ENCODE results near the gene NDST3.

NDST3 gene

DNA sequence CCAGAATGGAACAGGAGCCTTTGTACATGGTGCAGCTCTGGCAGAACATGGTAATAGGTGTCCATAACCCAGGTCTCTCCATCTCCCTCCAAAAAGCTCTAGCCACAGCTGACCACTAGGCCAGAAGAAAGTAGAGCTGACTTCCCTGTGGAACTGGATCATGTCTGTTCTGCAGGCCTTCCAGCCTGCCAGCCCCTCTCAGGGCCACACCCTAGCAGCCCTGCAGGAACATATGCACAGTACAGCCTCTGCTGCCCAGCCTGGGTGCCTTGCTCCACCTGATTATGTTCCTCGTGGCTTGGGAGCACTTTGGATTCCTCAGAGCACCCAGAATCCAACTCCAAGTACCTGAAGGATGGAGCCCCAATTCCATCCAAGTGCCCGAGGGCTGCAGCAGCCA lies 12.0 kb downstream of the NDST3 start:
- DNase-seq (ENCODE audit: low spot score): no peak
- H2BK5ac ChIP-seq (ENCODE audit: low read length): no peak overlapping the region
- H2AFZ ChIP-seq (ENCODE audit: low read length): no peak overlapping the region
- no peak overlapping the region for H3K4me2 ChIP-seq (ENCODE audit: insufficient read depth, low read length, poor library complexity, severe bottlenecking)
- peaks cover 0 to 6% of the 10 kb centered on the region in 2 donors for H3K9me3 ChIP-seq (replicated peaks in 1 of 2; ENCODE audit: control insufficient read depth in 2 of 2, insufficient read depth in 1 of 2, low read depth in 1 of 2, low read length in 2 of 2)
- H2BK120ac ChIP-seq (ENCODE audit: low read depth, low read length): no peak overlapping the region
- WGBS, 2 donors (ENCODE audit: extremely low coverage in 2 of 2, insufficient read length in 2 of 2, insufficient replicate concordance in 1 of 2): no CpG with 5 or more reads among the region's 2 CpGs
- no peak overlapping the region for H4K91ac ChIP-seq (ENCODE audit: low read depth, low read length, poor library complexity)
- H2BK15ac ChIP-seq (ENCODE audit: low read length): no peak overlapping the region
- no peak overlapping the region for H4K8ac ChIP-seq (ENCODE audit: low read depth, low read length)
- H3K4me3 ChIP-seq (ENCODE audit: low read length in 2 of 2): no peak overlapping the region
- H3K36me3 ChIP-seq (replicated peaks in 1 of 2; ENCODE audit: control insufficient read depth in 2 of 2, insufficient read depth in 2 of 2, low read length in 2 of 2): no peaks in the 10 kb centered on the region
- H3K23ac ChIP-seq (ENCODE audit: low read depth, low read length, poor library complexity): no peak overlapping the region
- H3K4me1 ChIP-seq (ENCODE audit: control insufficient read depth in 2 of 2, insufficient read depth in 1 of 2, low read depth in 1 of 2, low read length in 2 of 2): no peaks in the 10 kb centered on the region
- H3K9ac ChIP-seq (ENCODE audit: low read depth, low read length, poor library complexity): no peak overlapping the region
- H3K4ac ChIP-seq (ENCODE audit: low read length): no peak overlapping the region
- no peak overlapping the region for H3K18ac ChIP-seq (ENCODE audit: low read length)
- H2BK12ac ChIP-seq (ENCODE audit: low read length): no peak overlapping the region
- H3K14ac ChIP-seq (ENCODE audit: low read length): peak overlapping the region; percentile 17
- H3K27me3 ChIP-seq (ENCODE audit: control insufficient read depth in 3 of 3, insufficient read depth in 3 of 3, low read depth in 1 of 3, low read length in 3 of 3): no peaks in the 10 kb centered on the region
- H3K79me1 ChIP-seq (ENCODE audit: low read depth, low read length): peaks cover 2% of the 10 kb centered on the region
- H2AK5ac ChIP-seq (ENCODE audit: low read depth, low read length): no peak overlapping the region
- no peak overlapping the region for H3K27ac ChIP-seq (replicated peaks; ENCODE audit: low read length)

DNA sequence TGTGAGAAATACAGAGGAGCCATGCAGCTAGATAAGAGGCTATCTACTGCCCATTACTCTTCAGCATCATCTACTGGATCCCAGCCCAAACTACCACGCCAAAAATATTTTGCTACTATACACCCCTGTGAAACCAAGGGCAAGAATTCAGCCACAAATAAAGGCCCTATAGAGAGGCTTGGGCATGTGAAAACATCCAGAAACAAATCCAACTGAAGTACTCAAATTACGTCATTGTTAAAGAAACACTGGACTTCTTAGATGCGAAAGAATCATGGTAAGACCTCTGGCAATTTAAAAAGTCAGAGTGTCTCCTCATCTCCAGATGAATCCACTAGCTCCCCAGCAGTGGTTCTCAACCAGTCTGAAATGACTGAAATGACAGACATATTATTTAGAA lies 12.8 kb downstream of the NDST3 start:
- Histone ChIP-seq H3K79me1 (ENCODE audit: low read depth, low read length) (peaks cover 2% of the 10 kb centered on the region), H3K23ac (ENCODE audit: low read depth, low read length, poor library complexity) (no peak overlapping the region), H3K27ac (replicated peaks; ENCODE audit: low read length) (no peak overlapping the region), H3K18ac (ENCODE audit: low read length) (no peak overlapping the region), H2BK15ac (ENCODE audit: low read length) (no peak overlapping the region), H3K14ac (ENCODE audit: low read length) (no peak overlapping the region), H3K36me3 (replicated peaks in 1 of 2; ENCODE audit: control insufficient read depth in 2 of 2, insufficient read depth in 2 of 2, low read length in 2 of 2) (no peaks in the 10 kb centered on the region), H2AFZ (ENCODE audit: low read length) (no peak overlapping the region), H3K4me1 (ENCODE audit: control insufficient read depth in 2 of 2, insufficient read depth in 1 of 2, low read depth in 1 of 2, low read length in 2 of 2) (no peaks in the 10 kb centered on the region), H4K91ac (ENCODE audit: low read depth, low read length, poor library complexity) (no peak overlapping the region), H3K9ac (ENCODE audit: low read depth, low read length, poor library complexity) (no peak overlapping the region), H3K9me3 (replicated peaks in 1 of 2; ENCODE audit: control insufficient read depth in 2 of 2, insufficient read depth in 1 of 2, low read depth in 1 of 2, low read length in 2 of 2) (peaks cover 0 to 6% of the 10 kb centered on the region in 2 donors), H2BK120ac (ENCODE audit: low read depth, low read length) (no peak overlapping the region), H3K4me2 (ENCODE audit: insufficient read depth, low read length, poor library complexity, severe bottlenecking) (no peak overlapping the region), H3K27me3 (ENCODE audit: control insufficient read depth in 3 of 3, insufficient read depth in 3 of 3, low read depth in 1 of 3, low read length in 3 of 3) (no peaks in the 10 kb centered on the region), H4K8ac (ENCODE audit: low read depth, low read length) (no peak overlapping the region), H3K4me3 (ENCODE audit: low read length in 2 of 2) (no peak overlapping the region), H2BK12ac (ENCODE audit: low read length) (no peak overlapping the region), H3K4ac (ENCODE audit: low read length) (no peak overlapping the region), H2AK5ac (ENCODE audit: low read depth, low read length) (no peak overlapping the region), H2BK5ac (ENCODE audit: low read length) (no peak overlapping the region)
- WGBS, 2 donors (ENCODE audit: extremely low coverage in 2 of 2, insufficient read length in 2 of 2, insufficient replicate concordance in 1 of 2): no CpG with 5 or more reads among the region's 3 CpGs
- DNase-seq (ENCODE audit: low spot score): no peak

DNA sequence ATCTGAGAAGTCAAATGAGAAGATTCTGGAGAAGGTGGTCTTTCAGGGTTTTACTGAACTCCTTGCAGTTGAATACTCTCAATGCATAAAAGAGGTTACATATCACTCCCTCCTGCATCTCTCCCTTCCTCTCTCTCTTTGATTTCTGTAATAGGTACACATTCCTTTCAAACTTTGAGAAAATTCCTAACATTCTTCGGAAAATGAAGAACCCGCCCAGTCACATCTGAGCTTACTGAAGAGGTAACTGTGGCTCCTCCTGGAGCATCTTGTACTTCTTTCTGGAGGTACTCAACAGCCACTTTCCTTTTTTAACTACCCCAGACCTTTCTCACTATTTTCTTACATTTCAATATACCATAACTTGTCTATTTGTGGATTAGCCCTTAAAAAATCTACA lies 24.7 kb downstream of the NDST3 start:
- H3K27me3 ChIP-seq (ENCODE audit: control insufficient read depth in 3 of 3, insufficient read depth in 3 of 3, low read depth in 1 of 3, low read length in 3 of 3): no peaks in the 10 kb centered on the region
- WGBS, 2 donors (ENCODE audit: extremely low coverage in 2 of 2, insufficient read length in 2 of 2, insufficient replicate concordance in 1 of 2): no CpG with 5 or more reads among the region's 2 CpGs
- H3K4ac ChIP-seq (ENCODE audit: low read length): no peak overlapping the region
- H3K79me1 ChIP-seq (ENCODE audit: low read depth, low read length): no peaks in the 10 kb centered on the region
- no peak overlapping the region for H2BK12ac ChIP-seq (ENCODE audit: low read length)
- H4K91ac ChIP-seq (ENCODE audit: low read depth, low read length, poor library complexity): no peak overlapping the region
- no peaks in the 10 kb centered on the region for H3K36me3 ChIP-seq (replicated peaks in 1 of 2; ENCODE audit: control insufficient read depth in 2 of 2, insufficient read depth in 2 of 2, low read length in 2 of 2)
- no peak overlapping the region for H2AFZ ChIP-seq (ENCODE audit: low read length)
- no peak overlapping the region for H3K23ac ChIP-seq (ENCODE audit: low read depth, low read length, poor library complexity)
- no peak overlapping the region for H2BK15ac ChIP-seq (ENCODE audit: low read length)
- no peak overlapping the region for H2BK120ac ChIP-seq (ENCODE audit: low read depth, low read length)
- H4K8ac ChIP-seq (ENCODE audit: low read depth, low read length): no peak overlapping the region
- no peaks in the 10 kb centered on the region for H3K9me3 ChIP-seq (replicated peaks in 1 of 2; ENCODE audit: control insufficient read depth in 2 of 2, insufficient read depth in 1 of 2, low read depth in 1 of 2, low read length in 2 of 2)
- no peak overlapping the region for H3K27ac ChIP-seq (replicated peaks; ENCODE audit: low read length)
- no peak for DNase-seq (ENCODE audit: low spot score)
- H3K18ac ChIP-seq (ENCODE audit: low read length): no peak overlapping the region
- H3K4me2 ChIP-seq (ENCODE audit: insufficient read depth, low read length, poor library complexity, severe bottlenecking): no peak overlapping the region
- H2BK5ac ChIP-seq (ENCODE audit: low read length): no peak overlapping the region
- no peak overlapping the region for H3K9ac ChIP-seq (ENCODE audit: low read depth, low read length, poor library complexity)
- H3K4me3 ChIP-seq (ENCODE audit: low read length in 2 of 2): no peak overlapping the region
- no peak overlapping the region for H2AK5ac ChIP-seq (ENCODE audit: low read depth, low read length)
- no peak overlapping the region for H3K14ac ChIP-seq (ENCODE audit: low read length)
- no peaks in the 10 kb centered on the region for H3K4me1 ChIP-seq (ENCODE audit: control insufficient read depth in 2 of 2, insufficient read depth in 1 of 2, low read depth in 1 of 2, low read length in 2 of 2)

DNA sequence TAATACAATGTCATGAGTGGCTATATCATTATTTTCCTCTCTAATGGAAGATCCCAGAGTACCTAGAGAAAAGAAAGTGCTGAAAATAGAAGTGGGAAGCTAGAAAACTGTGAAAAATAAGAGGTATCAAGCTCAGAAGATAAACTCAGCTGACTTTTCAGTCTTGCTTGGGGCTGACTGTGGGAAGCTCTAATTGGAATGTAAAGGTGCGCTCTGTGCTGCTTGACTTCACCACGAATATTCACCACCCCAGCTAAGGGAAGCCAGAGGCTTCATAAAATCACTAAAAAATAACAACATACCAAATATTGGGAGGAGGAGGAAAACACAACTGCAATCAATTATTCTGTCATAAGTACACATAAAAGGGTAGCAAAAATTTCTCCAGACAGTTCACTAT lies 25.1 kb downstream of the NDST3 start:
- Histone ChIP-seq H3K4ac (ENCODE audit: low read length) (no peak overlapping the region), H4K91ac (ENCODE audit: low read depth, low read length, poor library complexity) (no peak overlapping the region), H2AFZ (ENCODE audit: low read length) (no peak overlapping the region), H2BK15ac (ENCODE audit: low read length) (no peak overlapping the region), H3K79me1 (ENCODE audit: low read depth, low read length) (no peaks in the 10 kb centered on the region), H2AK5ac (ENCODE audit: low read depth, low read length) (no peak overlapping the region), H3K4me3 (ENCODE audit: low read length in 2 of 2) (no peak overlapping the region), H3K18ac (ENCODE audit: low read length) (no peak overlapping the region), H3K14ac (ENCODE audit: low read length) (no peak overlapping the region), H3K27me3 (ENCODE audit: control insufficient read depth in 3 of 3, insufficient read depth in 3 of 3, low read depth in 1 of 3, low read length in 3 of 3) (no peaks in the 10 kb centered on the region), H2BK12ac (ENCODE audit: low read length) (no peak overlapping the region), H3K4me2 (ENCODE audit: insufficient read depth, low read length, poor library complexity, severe bottlenecking) (no peak overlapping the region), H3K4me1 (ENCODE audit: control insufficient read depth in 2 of 2, insufficient read depth in 1 of 2, low read depth in 1 of 2, low read length in 2 of 2) (no peaks in the 10 kb centered on the region), H3K36me3 (replicated peaks in 1 of 2; ENCODE audit: control insufficient read depth in 2 of 2, insufficient read depth in 2 of 2, low read length in 2 of 2) (no peaks in the 10 kb centered on the region), H3K23ac (ENCODE audit: low read depth, low read length, poor library complexity) (no peak overlapping the region), H2BK120ac (ENCODE audit: low read depth, low read length) (no peak overlapping the region), H3K9ac (ENCODE audit: low read depth, low read length, poor library complexity) (no peak overlapping the region), H3K9me3 (replicated peaks in 1 of 2; ENCODE audit: control insufficient read depth in 2 of 2, insufficient read depth in 1 of 2, low read depth in 1 of 2, low read length in 2 of 2) (no peaks in the 10 kb centered on the region), H2BK5ac (ENCODE audit: low read length) (no peak overlapping the region), H4K8ac (ENCODE audit: low read depth, low read length) (no peak overlapping the region), H3K27ac (replicated peaks; ENCODE audit: low read length) (no peak overlapping the region)
- no CpG with 5 or more reads among the region's 2 CpGs for WGBS, 2 donors (ENCODE audit: extremely low coverage in 2 of 2, insufficient read length in 2 of 2, insufficient replicate concordance in 1 of 2)
- no peak for DNase-seq (ENCODE audit: low spot score)
